K562 (cell line): Measurements from ENCODE around the gene SPATS1. TPM values are rescaled to one million over a fixed set of nuclear protein-coding genes. Genes with fewer than 3 reads are reported as not detected.

Experiments
- BRD4 ChIP-seq: fragments of 200-600 bp; sonication (generic); IDR thresholded peaks from 2 replicates; pipeline ENCODE4 v1.6.1; 2017; ENCODE audit warnings: inconsistent platforms
- BRF1 ChIP-seq: IDR thresholded peaks from 3 replicates; pipeline ENCODE4 v1.6.1; 2011; ENCODE audit warnings: borderline replicate concordance, mild to moderate bottlenecking; ENCODE audit not compliant: insufficient read length; ENCODE audit errors: extremely low read depth
- DPF2 ChIP-seq: fragments of 450-650 bp; IDR thresholded peaks from 2 replicates; pipeline ENCODE4 v1.6.1; 2016
- ELF1 ChIP-seq: fragments of 200-800 bp; sonication (Bioruptor generic); IDR thresholded peaks from 2 replicates; pipeline ENCODE4 v1.6.1; 2016; ENCODE audit warnings: missing genetic modification characterization, missing compliant biosample characterization
- GATAD2A ChIP-seq: fragments of 450-650 bp; IDR thresholded peaks from 2 replicates; pipeline ENCODE4 v1.6.1; 2017
- ILF3 ChIP-seq: fragments of 450-650 bp; IDR thresholded peaks from 2 replicates; pipeline ENCODE4 v1.6.1; 2018; ENCODE audit warnings: antibody characterized with exemption, mild to moderate bottlenecking, moderate library complexity, borderline replicate concordance
- NUFIP1 ChIP-seq: fragments of 450-650 bp; IDR thresholded peaks from 2 replicates; pipeline ENCODE4 v1.6.1; 2018; ENCODE audit not compliant: partially characterized antibody
- POLR2AphosphoS2 ChIP-seq: IDR thresholded peaks from 2 replicates; pipeline ENCODE4 v1.6.1; 2012; ENCODE audit warnings: low read length, improper control_type of control experiment
- PRPF4 ChIP-seq: fragments of 200-400 bp; formaldehyde crosslinking; IDR thresholded peaks from one replicate; pipeline ENCODE4 v1.6.1; 2017; ENCODE audit warnings: low read length, low read depth, mild to moderate bottlenecking; ENCODE audit not compliant: insufficient read depth, poor library complexity, severe bottlenecking
- SIRT6 ChIP-seq: IDR thresholded peaks from one replicate; pipeline ENCODE4 v1.6.1; 2012; ENCODE audit warnings: low read depth, mild to moderate bottlenecking, control low read depth, inconsistent platforms, low read length, moderate library complexity
- SMARCA5 ChIP-seq: fragments of 450-650 bp; IDR thresholded peaks from 2 replicates; pipeline ENCODE4 v1.6.1; 2016
- SMARCB1 ChIP-seq: IDR thresholded peaks from 2 replicates; pipeline ENCODE4 v1.6.1; 2011; ENCODE audit warnings: improper control_type of control experiment, low read depth; ENCODE audit not compliant: insufficient read length
- SMARCC2 ChIP-seq: fragments of 450-650 bp; IDR thresholded peaks from 2 replicates; pipeline ENCODE4 v1.6.1; 2017; ENCODE audit warnings: antibody characterized with exemption, moderate library complexity, mild to moderate bottlenecking, low read depth
- SPI1 ChIP-seq: IDR thresholded peaks from 2 replicates; pipeline ENCODE4 v1.6.1; 2011; ENCODE audit warnings: low read depth, low read length, control low read depth, borderline replicate concordance
- ZBTB8A ChIP-seq: fragments of 450-650 bp; IDR thresholded peaks from 2 replicates; pipeline ENCODE4 v1.6.1; 2018; ENCODE audit warnings: mild to moderate bottlenecking, moderate library complexity; ENCODE audit not compliant: partially characterized antibody
- ZFP91 ChIP-seq: sonication (generic); formaldehyde crosslinking; IDR thresholded peaks from 2 replicates; pipeline ENCODE4 v1.8.0; 2022; ENCODE audit warnings: mild to moderate bottlenecking, missing genetic modification reagents
- ZNF143 ChIP-seq: sonication (generic); formaldehyde crosslinking; IDR thresholded peaks from 2 replicates; pipeline ENCODE4 v1.9.0; 2022; ENCODE audit warnings: mild to moderate bottlenecking, missing genetic modification reagents
- ZNF589 ChIP-seq: fragments of 200-800 bp; sonication (Bioruptor generic); IDR thresholded peaks from 2 replicates; pipeline ENCODE4 v1.6.1; 2016; ENCODE audit warnings: low read depth, missing genetic modification characterization, missing compliant biosample characterization
- ZNF778 ChIP-seq: fragments of 450-650 bp; formaldehyde crosslinking; IDR thresholded peaks from 2 replicates; pipeline ENCODE4 v1.4.0; 2020; ENCODE audit warnings: mild to moderate bottlenecking, moderate library complexity
- polyA plus RNA-seq, 8 experiments: library from polyadenylated mRNA; depleted of rRNA in 4 of 8; stranded (reverse) in 5 of 8; unstranded in 3 of 8; fragments of >200 nt; fragmentation: Nextera tagmentation in 2 of 8; fragmentation: Illumina TruSeq in 1 of 8; extraction: Ambion mirVana in 2 of 8; extraction: Trizol in 1 of 8; gene quantifications; 2 replicates each; pipeline versions ENCODE4 v1.2.1 to v1.2.3, GENCODE V29; 2011 to 2014; ENCODE audit warnings: inconsistent platforms in 1 of 8, missing spikeins in 1 of 8
- total RNA-seq, 7 experiments: library from RNA; depleted of rRNA in 6 of 7; stranded (reverse); fragments of >200 nt in 6 of 7; fragmentation: Illumina TruSeq in 2 of 7; extraction: Trizol in 2 of 7; gene quantifications; 2 replicates each; pipeline versions ENCODE4 v1.2.1 to v1.2.3, GENCODE V29; 2011 to 2021; ENCODE audit warnings: low replicate concordance in 1 of 7
- TF ChIP-seq, protein P1 (sequence below): sonication (generic); formaldehyde crosslinking; IDR thresholded peaks from 2 replicates; pipeline ENCODE4 v1.8.1; 2023; ENCODE audit warnings: mild to moderate bottlenecking, missing genetic modification reagents, moderate library complexity
- TF ChIP-seq, protein P2 (sequence below): fragments of 250-450 bp; sonication (Bioruptor Pico); IDR thresholded peaks from 2 replicates; pipeline ENCODE4 v1.4.0; 2020; ENCODE audit warnings: mild to moderate bottlenecking, moderate library complexity, borderline replicate concordance

The SPATS1 gene
- total and polyA plus RNA-seq, 9 of the 15 experiments (the other 6 are each of a cell fraction or from before 2014, with no cell fraction given), result not detected

DNA sequence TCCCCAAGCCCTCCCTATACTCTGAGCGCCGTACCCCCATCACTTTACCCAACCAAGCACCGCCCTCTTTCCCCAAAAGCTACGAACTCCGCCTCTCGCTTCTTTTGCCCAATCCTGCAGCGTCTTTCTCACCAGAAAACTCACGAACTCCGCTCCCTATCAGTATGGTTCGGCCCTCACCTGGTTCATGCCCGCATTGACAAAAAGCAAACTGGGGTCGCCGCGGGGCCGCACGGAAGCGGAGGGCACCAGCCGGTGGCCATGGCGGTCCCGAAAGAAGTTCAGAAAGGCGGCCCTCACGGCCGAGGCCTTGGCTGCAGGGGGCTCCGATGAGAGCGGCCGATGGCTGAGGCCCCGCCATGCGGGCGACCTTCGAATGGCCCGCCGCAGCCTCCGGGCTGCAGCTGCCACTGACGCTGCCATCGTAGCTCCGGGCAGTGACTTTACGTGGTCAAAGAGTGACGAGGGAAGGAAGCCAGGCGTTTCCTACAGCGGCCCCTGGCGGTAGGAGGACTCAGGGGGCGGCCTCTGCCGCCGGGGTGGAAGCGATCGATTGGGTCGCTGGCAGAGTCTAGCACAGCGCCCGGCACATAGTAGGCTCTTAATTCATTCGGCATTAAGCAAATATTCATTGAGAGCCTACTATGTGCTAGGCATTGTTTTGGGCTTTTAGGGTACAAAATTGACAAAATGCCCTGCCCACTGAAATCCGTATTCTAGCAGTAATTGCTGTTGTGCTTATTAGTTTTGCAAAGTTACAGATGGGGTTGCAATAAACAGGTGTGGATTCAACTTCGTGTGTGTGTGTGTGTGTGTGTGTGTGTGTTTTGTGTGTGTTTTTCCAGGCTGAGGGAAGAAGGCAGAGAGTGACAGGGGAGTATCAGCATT lies 29.3 kb upstream of the SPATS1 start, which contains the start of gene AARS2 (continued):
- TF ChIP-seq SMARCB1 (no peak), ZBTB8A (no peak), ELF1 (tag) (peak; percentile 74), SMARCA5 (peak; percentile 91), ILF3 (no peak), ZFP91 (CRISPR knock-in tag) (no peak; the same call in 1 of the 2 replicates), ZNF143 (CRISPR knock-in tag) (0 out of 2 replicates have a peak, but pooled peaks have one; percentile 15), SIRT6 (no peak), ZNF589 (CRISPR knock-in tag) (no peak), ZNF778 (no peak), GATAD2A (no peak), DPF2 (peak; percentile 42), BRF1 (no peak), SMARCC2 (no peak), NUFIP1 (no peak), SPI1 (0 out of 2 replicates have a peak, but pooled peaks have one; percentile 6), BRD4 (peak; percentile 75; the same call in 1 of the 2 replicates), POLR2AphosphoS2 (no peak), PRPF4 (no peak)
- TF ChIP-seq, protein P1, sequence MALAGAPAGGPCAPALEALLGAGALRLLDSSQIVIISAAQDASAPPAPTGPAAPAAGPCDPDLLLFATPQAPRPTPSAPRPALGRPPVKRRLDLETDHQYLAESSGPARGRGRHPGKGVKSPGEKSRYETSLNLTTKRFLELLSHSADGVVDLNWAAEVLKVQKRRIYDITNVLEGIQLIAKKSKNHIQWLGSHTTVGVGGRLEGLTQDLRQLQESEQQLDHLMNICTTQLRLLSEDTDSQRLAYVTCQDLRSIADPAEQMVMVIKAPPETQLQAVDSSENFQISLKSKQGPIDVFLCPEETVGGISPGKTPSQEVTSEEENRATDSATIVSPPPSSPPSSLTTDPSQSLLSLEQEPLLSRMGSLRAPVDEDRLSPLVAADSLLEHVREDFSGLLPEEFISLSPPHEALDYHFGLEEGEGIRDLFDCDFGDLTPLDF (CRISPR knock-in tag), result 0 out of 2 replicates have a peak, but pooled peaks have one; percentile 72
- TF ChIP-seq, protein P2, sequence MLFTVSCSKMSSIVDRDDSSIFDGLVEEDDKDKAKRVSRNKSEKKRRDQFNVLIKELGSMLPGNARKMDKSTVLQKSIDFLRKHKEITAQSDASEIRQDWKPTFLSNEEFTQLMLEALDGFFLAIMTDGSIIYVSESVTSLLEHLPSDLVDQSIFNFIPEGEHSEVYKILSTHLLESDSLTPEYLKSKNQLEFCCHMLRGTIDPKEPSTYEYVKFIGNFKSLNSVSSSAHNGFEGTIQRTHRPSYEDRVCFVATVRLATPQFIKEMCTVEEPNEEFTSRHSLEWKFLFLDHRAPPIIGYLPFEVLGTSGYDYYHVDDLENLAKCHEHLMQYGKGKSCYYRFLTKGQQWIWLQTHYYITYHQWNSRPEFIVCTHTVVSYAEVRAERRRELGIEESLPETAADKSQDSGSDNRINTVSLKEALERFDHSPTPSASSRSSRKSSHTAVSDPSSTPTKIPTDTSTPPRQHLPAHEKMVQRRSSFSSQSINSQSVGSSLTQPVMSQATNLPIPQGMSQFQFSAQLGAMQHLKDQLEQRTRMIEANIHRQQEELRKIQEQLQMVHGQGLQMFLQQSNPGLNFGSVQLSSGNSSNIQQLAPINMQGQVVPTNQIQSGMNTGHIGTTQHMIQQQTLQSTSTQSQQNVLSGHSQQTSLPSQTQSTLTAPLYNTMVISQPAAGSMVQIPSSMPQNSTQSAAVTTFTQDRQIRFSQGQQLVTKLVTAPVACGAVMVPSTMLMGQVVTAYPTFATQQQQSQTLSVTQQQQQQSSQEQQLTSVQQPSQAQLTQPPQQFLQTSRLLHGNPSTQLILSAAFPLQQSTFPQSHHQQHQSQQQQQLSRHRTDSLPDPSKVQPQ (CRISPR knock-in tag), result no peak
